HS-5 (cell line): ENCODE data around the gene LRBA.

ENCODE experiments used
- DNase-seq: peaks from one replicate; pipeline ENCODE4 v3.0.0-alpha.2; 2012; ENCODE audit warnings: low read depth

Gene LRBA

GRCh38 chr4:150495550-150495949, 519.5 kb downstream of the LRBA start:
- DNase-seq = no peak

- DNase-seq = peak; percentile 4
These were observed 521.2 kb downstream of the LRBA start for GRCh38 chr4:150493851-150494250.

GRCh38 chr4:150491132-150492049, 523.7 kb downstream of the LRBA start:
- DNase-seq = no peak

GRCh38 chr4:150482581-150482980, 532.5 kb downstream of the LRBA start:
- no peak for DNase-seq

- no peak for DNase-seq
These were observed 535.4 kb downstream of the LRBA start for GRCh38 chr4:150479657-150480056.

GRCh38 chr4:150477869-150478268, 537.2 kb downstream of the LRBA start:
- DNase-seq = no peak

- DNase-seq = no peak
These were observed 538.3 kb downstream of the LRBA start for GRCh38 chr4:150476776-150477175.

GRCh38 chr4:150475763-150476162, 539.3 kb downstream of the LRBA start:
- DNase-seq = no peak

GRCh38 chr4:150464523-150464922, 550.6 kb downstream of the LRBA start:
- DNase-seq = no peak

- DNase-seq = no peak
These were observed 552.3 kb downstream of the LRBA start for GRCh38 chr4:150462743-150463142.

GRCh38 chr4:150461957-150462356, 553.1 kb downstream of the LRBA start:
- no peak for DNase-seq

GRCh38 chr4:150457802-150458201, 557.3 kb downstream of the LRBA start:
- no peak for DNase-seq

- no peak for DNase-seq
These were observed 563.2 kb downstream of the LRBA start for GRCh38 chr4:150451883-150452282.

- DNase-seq = no peak
These were observed 567.7 kb downstream of the LRBA start for GRCh38 chr4:150447356-150447755.

GRCh38 chr4:150439451-150439933, 575.6 kb downstream of the LRBA start:
- no peak for DNase-seq

GRCh38 chr4:150436598-150437370, 578.3 kb downstream of the LRBA start:
- DNase-seq = no peak

- DNase-seq = no peak
These were observed 583.9 kb downstream of the LRBA start for GRCh38 chr4:150431221-150431620.

GRCh38 chr4:150425161-150425560, 589.9 kb downstream of the LRBA start:
- no peak for DNase-seq

GRCh38 chr4:150423503-150423902, 591.6 kb downstream of the LRBA start:
- DNase-seq = no peak

GRCh38 chr4:150423074-150423473, 592.0 kb downstream of the LRBA start:
- no peak for DNase-seq

- no peak for DNase-seq
These were observed 593.5 kb downstream of the LRBA start for GRCh38 chr4:150421612-150422011.

GRCh38 chr4:150419939-150420338, 595.1 kb downstream of the LRBA start:
- DNase-seq = no peak
